Large intestine (tissue), 3 donors: ENCODE data around the gene FAM185A. TPM values are rescaled to one million over a fixed set of nuclear protein-coding genes. Genes with fewer than 3 reads are reported as not detected.
"Not testable (repeated sequence)": the region's sequence is repeated elsewhere in the genome, so short reads cannot be mapped to it uniquely, and the experiment has no call there.

Experiments
- DNase-seq, 2 donors: peaks; one replicate each; pipeline versions ENCODE4 v3.0.0 to v3.0.0-alpha.2; 2013
- H3K27ac ChIP-seq: one replicate; pipeline ENCODE4 v1.5.1; 2013; ENCODE audit warnings: low read length
- H3K27me3 ChIP-seq: 2 replicates; pipeline ENCODE4 v1.6.1; 2013; ENCODE audit warnings: low read length; ENCODE audit not compliant: control insufficient read depth, insufficient read depth
- H3K36me3 ChIP-seq: 2 replicates; pipeline ENCODE4 v1.6.1; 2013; ENCODE audit warnings: low read length; ENCODE audit not compliant: control insufficient read depth, insufficient read depth
- H3K4me1 ChIP-seq: one replicate; pipeline ENCODE4 v1.6.1; 2013; ENCODE audit warnings: low read length; ENCODE audit not compliant: control insufficient read depth, insufficient read depth
- H3K4me3 ChIP-seq: one replicate; pipeline ENCODE4 v1.5.1; 2013; ENCODE audit warnings: low read length
- H3K9me3 ChIP-seq: one replicate; pipeline ENCODE4 v1.6.1; 2013; ENCODE audit warnings: mild to moderate bottlenecking, low read depth, low read length, moderate library complexity; ENCODE audit not compliant: control insufficient read depth
- WGBS: methylation state at CpG from one replicate; pipeline ENCODE4 v1.1.5; 2013; ENCODE audit warnings: low lambda C conversion rate; ENCODE audit not compliant: insufficient coverage; 5-methylcytosine and 5-hydroxymethylcytosine counted together
- polyA plus RNA-seq: library from polyadenylated mRNA; unstranded; fragments of 120-200 nt; gene quantifications from one replicate; pipeline ENCODE4 v1.2.1, GENCODE V29; 2013

FAM185A gene
- polyA plus RNA-seq, 1 donor: 7.4 TPM

DNA sequence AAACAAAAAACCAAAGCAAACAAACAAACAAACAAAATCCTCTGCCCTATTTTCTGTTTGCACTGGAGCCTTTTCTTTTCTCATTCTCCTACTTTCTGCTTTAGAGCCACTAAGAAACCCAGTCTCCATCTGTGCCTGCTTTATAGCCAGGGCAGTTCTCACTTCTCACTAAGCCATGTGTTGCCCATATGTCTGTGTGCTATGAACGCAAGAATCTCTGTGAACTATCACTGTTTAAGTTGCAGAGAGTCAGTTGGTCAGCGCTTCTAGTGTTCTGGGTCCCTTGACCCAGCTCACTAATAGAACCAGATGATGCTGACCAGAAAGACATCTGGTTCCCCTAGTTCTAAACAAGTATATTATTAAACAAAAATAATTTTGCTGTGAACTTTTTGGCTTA lies 81.4 kb downstream of the FAM185A start:
- Histone ChIP-seq H3K27me3 (no peaks in the 10 kb centered on the region), H3K4me1 (peaks cover 2% of the 10 kb centered on the region), H3K27ac (no peak overlapping the region), H3K36me3 (peaks cover 9% of the 10 kb centered on the region), H3K9me3 (no peaks in the 10 kb centered on the region), H3K4me3 (no peak overlapping the region)
- no CpG with 5 or more reads among the region's 2 CpGs for WGBS
- DNase-seq: no peak

DNA sequence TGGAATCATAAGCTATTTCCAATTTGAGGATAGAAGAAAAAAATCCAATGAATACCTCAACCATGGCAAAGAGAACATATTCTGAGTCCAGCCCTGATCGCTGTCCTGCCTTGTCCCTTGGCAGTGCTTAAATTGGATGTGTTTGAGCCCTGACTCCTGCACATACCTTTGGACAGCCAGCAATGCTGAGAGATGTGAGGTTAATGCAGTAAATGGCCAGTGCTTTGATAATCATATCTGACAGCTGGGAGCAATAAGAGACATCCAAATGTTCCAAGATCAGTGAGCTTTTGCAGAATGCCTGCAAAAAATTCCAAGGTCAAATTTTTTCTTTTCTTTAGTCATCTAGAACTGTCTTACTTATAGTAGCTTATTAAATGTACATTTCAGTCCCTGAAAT lies 83.9 kb downstream of the FAM185A start:
- H3K27ac ChIP-seq: no peak overlapping the region
- no peaks in the 10 kb centered on the region for H3K9me3 ChIP-seq
- H3K4me3 ChIP-seq: no peak overlapping the region
- H3K4me1 ChIP-seq: peaks cover 2% of the 10 kb centered on the region
- peaks cover 7% of the 10 kb centered on the region for H3K36me3 ChIP-seq
- WGBS: no CpG with 5 or more reads among the region's 1 CpG
- no peak for DNase-seq
- no peaks in the 10 kb centered on the region for H3K27me3 ChIP-seq

DNA sequence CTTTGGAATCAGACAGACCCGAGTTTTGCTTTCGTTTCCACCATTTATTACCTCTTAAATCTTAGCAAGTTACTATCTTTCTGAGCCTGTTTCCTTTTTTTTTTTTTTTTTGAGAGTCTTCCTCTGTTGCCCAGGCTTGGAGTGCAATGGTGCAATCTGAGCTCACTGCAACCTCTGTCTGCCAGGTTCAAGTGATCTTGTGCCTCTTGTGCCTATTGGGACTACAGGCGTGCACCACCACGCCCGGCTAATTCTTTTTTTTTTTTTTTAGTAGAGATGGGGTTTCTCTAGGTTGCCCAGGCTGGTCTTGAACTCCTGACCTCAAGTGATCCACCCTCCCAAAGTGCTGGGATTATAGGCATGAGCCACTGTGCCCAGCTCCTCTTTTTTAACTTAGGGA lies 84.5 kb downstream of the FAM185A start:
- H3K36me3 ChIP-seq: peaks cover 7% of the 10 kb centered on the region
- no peaks in the 10 kb centered on the region for H3K9me3 ChIP-seq
- 67% methylated on average over 2 of the region's 5 CpGs for WGBS
- no peak overlapping the region for H3K4me3 ChIP-seq
- H3K27me3 ChIP-seq: no peaks in the 10 kb centered on the region
- peaks cover 6% of the 10 kb centered on the region for H3K4me1 ChIP-seq
- peak; percentile 10 to 25 for DNase-seq
- no peak overlapping the region for H3K27ac ChIP-seq

DNA sequence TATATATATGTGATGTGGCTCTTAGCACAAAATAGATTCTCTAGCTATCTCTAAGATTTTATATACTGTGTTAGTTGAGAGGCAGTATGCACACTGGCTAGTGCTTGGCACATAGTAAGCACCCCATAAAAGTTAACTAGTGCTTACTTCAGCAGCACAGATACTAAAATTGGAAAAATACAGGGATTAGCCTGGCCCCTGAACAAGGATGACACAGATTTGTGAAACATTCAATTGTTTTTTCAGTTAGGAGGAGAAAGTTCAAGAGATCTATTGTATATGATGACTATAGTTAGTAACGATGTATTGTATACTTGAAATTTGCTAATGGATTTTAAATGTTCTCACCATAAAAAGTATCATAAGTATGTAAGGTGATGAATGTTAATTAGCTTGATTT lies 85.7 kb downstream of the FAM185A start:
- no peaks in the 10 kb centered on the region for H3K27me3 ChIP-seq
- H3K4me1 ChIP-seq: peaks cover 6% of the 10 kb centered on the region
- no peaks in the 10 kb centered on the region for H3K9me3 ChIP-seq
- WGBS: 71% methylated on average over 1 of the region's 1 CpG
- H3K36me3 ChIP-seq: peaks cover 2% of the 10 kb centered on the region
- H3K27ac ChIP-seq: no peak overlapping the region
- no peak overlapping the region for H3K4me3 ChIP-seq
- DNase-seq: no peak

DNA sequence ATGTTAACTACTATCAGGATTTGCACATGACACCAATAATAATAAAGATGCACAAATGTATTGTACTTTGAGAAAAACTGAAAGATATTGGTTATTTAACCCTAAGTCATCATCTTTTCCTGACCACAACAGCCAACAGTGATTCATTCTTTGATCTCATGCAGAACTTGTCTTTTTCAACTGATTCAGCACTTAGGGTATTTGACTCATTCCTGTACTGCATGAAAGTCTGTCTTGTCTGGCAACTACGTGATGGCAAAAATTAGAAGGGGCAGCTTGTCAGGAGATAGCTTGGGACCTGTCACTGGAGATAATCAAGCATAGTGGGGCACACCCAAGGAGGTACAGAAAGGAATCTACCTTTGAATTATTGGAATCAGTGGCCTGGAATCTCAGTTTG lies 86.2 kb downstream of the FAM185A start:
- no CpG with 5 or more reads among the region's 1 CpG for WGBS
- H3K27me3 ChIP-seq: no peaks in the 10 kb centered on the region
- H3K9me3 ChIP-seq: no peaks in the 10 kb centered on the region
- no peak overlapping the region for H3K27ac ChIP-seq
- no peak overlapping the region for H3K4me3 ChIP-seq
- H3K4me1 ChIP-seq: peaks cover 6% of the 10 kb centered on the region
- no peak for DNase-seq
- no peaks in the 10 kb centered on the region for H3K36me3 ChIP-seq

DNA sequence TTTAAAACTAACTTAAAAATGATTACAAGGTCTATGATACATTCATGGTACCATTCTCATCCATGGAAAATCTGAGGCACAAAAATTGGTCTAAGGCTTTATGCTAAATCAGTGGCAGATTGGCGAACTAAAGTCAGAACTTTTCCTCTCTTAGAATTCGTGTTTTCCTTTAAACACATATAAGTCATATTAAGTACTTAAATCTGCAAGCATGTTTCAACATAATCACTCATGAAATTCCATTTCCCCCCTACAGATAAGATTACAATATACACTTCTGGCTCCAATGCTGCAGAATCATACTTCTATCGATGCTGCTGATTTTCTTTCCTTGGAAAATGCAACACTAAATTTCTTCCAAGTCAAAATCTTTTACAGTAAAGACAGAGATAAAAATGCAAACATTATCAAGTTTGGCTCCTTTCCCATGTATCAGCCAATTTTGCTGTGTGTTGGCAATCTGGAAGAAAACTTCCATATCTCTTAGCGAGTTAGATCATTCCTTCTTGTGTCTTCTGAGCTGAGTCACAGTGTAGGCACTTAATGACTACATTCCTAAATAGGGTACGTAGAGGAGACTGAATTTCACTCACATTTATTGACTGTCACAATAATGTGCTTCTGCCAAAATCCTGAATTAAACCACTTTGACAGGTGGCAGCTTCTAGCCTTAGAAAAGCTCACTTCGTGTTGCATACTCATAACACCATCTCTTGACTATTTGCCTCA lies 87.6 kb downstream of the FAM185A start:
- Histone ChIP-seq H3K27ac (no peak overlapping the region), H3K9me3 (no peaks in the 10 kb centered on the region), H3K4me3 (no peak overlapping the region), H3K4me1 (peaks cover 6% of the 10 kb centered on the region), H3K27me3 (no peaks in the 10 kb centered on the region), H3K36me3 (no peaks in the 10 kb centered on the region)
- WGBS: 67% methylated on average over 1 of the region's 6 CpGs
- DNase-seq: no peak

DNA sequence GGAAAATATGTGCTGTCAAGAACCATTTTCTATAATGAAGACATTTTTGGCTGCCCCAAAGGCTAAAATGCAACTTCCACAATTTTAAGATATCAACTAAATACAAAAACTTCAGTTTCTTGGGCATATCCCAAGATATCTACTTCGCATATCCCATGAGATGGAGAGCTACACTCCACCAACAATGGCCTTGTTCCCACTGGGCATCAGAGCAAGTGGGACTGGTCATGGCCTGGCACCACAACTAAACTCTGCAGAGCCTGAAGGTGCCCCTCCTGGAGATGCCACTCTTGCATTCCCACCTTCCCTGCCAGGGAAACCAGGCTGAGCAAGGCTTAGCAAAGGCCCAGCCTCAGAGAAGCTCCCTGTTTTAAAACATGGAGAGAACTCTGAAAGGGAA lies 88.2 kb downstream of the FAM185A start:
- H3K27me3 ChIP-seq: no peaks in the 10 kb centered on the region
- no peak overlapping the region for H3K27ac ChIP-seq
- no peak for DNase-seq
- peaks cover 6% of the 10 kb centered on the region for H3K4me1 ChIP-seq
- no peaks in the 10 kb centered on the region for H3K36me3 ChIP-seq
- no CpG with 5 or more reads among the region's 1 CpG for WGBS
- H3K9me3 ChIP-seq: no peaks in the 10 kb centered on the region
- no peak overlapping the region for H3K4me3 ChIP-seq

DNA sequence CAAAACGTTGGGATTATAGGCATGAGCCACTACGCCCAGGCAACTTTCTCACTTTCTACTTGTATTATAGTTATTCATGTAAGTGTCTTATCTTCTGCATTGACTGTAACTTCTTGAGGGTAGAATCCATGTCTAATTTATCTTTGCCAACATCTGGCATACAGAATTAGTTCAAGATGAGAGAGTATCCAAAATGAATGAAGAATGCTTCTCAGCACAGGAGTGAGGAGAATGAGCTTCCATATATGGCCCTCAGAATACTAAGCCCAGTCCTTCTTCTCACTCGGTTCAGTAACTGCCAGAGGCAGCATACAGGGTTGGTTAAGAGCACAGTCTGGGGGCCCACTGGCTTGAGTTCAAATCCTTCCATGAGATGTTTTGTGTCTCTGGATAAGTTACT lies 89.0 kb downstream of the FAM185A start:
- no peak for DNase-seq
- no peaks in the 10 kb centered on the region for H3K27me3 ChIP-seq

DNA sequence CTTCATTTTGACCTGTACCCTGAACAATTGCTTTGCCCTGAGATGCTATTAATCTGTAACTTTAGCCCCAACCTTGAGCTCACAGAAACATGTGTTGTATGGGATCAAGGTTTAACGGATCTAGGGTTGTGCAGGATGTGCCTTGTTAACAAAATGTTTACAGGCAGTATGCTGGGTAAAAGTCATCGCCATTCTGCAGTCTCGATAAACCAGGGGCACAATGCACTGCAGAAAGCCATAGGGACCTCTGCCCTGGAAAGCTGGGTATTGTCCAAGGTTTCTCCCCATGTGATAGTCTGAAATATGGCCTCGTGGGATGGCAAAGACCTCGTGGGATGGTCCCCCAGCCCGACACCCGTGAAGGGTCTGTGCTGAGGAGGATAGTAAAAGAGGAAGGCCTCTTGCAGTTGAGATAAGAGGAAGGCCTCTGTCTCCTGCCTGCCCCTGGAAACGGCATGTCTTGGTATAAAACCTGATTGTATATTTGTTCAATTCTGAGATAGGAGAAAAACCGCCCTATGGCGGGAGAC lies 89.8 kb downstream of the FAM185A start:
- H3K9me3 ChIP-seq, H3K36me3 ChIP-seq, H3K4me3 ChIP-seq, H3K27me3 ChIP-seq, H3K4me1 ChIP-seq: not testable (repeated sequence)
- 70% methylated on average over 2 of the region's 10 CpGs for WGBS
- H3K27ac ChIP-seq: peak overlapping the region; percentile 32
- peak; percentile 38 to 55 for DNase-seq

More for the DNA sequence above, 89.0 kb downstream of the FAM185A start:
- H3K36me3 ChIP-seq: no peaks in the 10 kb centered on the region
- H3K4me3 ChIP-seq: no peak overlapping the region
- H3K27ac ChIP-seq: peak overlapping the region; percentile 46
- no peaks in the 10 kb centered on the region for H3K9me3 ChIP-seq
- H3K4me1 ChIP-seq: peaks cover 6% of the 10 kb centered on the region
- WGBS: no CpG with 5 or more reads among the region's 3 CpGs

DNA sequence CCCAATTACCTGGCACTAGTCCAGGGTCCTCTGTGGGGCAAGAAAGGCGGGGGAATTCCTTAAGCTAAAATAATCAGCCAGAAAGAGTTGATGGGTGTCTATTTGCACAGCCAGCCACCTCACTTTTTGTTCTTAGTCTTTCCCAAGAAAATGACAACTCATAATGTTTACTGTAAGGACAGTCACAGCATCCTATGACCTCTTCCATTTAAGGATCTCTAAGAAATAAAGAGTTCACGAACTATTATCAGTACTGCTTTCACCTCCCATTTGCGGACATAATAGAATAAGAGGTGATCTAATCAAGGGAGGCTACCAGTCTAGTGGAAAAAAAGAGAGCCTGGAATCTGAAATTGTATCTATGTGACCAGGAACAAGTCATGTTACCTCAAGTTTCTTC lies 91.6 kb downstream of the FAM185A start:
- no peak overlapping the region for H3K4me3 ChIP-seq
- peaks cover 4% of the 10 kb centered on the region for H3K4me1 ChIP-seq
- H3K36me3 ChIP-seq: no peaks in the 10 kb centered on the region
- H3K27ac ChIP-seq: no peak overlapping the region
- no CpG with 5 or more reads among the region's 3 CpGs for WGBS
- no peaks in the 10 kb centered on the region for H3K9me3 ChIP-seq
- DNase-seq: no peak
- no peaks in the 10 kb centered on the region for H3K27me3 ChIP-seq

DNA sequence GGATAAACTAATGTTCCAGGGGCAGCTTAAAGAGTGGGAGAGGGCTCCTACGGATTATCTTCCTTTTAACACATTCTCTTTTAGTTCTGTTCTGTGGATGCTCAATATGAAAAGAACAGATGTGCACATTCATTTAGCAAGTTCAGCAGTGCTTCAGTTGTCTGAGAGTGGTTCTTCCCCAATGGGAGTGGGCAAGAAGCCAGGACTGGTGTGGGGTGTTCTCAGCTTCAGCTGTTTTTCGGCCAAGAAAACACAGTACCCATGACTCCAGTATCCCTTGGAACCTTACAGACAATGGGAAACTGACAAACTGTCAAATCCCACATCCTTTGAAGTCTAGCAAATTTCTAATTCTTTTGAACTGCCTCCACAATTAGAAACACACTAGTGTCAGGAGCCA lies 92.5 kb downstream of the FAM185A start:
- H3K4me1 ChIP-seq: peaks cover 4% of the 10 kb centered on the region
- no peak overlapping the region for H3K4me3 ChIP-seq
- no peaks in the 10 kb centered on the region for H3K36me3 ChIP-seq
- no peak for DNase-seq
- H3K9me3 ChIP-seq: no peaks in the 10 kb centered on the region
- H3K27me3 ChIP-seq: no peaks in the 10 kb centered on the region
- no peak overlapping the region for H3K27ac ChIP-seq
- WGBS: no CpG with 5 or more reads among the region's 2 CpGs
